ENCODE results near the gene ARHGAP10.

The ARHGAP10 gene

DNA sequence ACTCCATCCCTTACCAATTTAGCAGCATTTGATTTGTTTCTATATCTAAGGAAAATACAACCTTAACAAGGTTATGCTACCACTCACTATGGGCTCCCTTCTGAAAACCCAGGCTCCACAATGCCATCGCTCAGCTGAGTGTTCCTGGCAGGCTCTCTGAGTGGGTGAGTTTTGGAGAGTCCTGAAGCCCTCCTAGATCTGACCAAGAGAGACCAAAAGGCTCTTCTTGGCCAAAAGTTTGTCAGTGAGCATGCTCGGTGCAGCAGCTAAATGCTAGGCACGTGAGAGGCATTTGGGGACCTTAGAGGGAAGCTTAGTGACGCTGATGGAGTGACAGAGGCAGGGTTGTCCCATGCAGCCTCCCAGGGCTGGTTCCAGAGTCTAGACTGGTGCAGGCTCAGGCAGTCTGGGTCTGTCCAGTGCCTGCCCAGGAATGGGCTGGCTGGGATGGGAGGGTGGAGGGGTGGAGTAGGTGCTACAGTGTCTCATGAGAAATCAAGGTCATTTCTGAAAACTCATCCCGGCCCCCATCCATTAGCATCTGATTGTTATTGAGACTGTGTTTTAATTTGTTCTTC lies 363.5 kb downstream of the ARHGAP10 start:
- H3K4me3 ChIP-seq (ENCODE audit: low read depth, low read length) = no peak overlapping the region
- no peak for TF ChIP-seq CTCF (IDR thresholded peaks at IDR 0.05; ENCODE audit: low read depth, low read length)

DNA sequence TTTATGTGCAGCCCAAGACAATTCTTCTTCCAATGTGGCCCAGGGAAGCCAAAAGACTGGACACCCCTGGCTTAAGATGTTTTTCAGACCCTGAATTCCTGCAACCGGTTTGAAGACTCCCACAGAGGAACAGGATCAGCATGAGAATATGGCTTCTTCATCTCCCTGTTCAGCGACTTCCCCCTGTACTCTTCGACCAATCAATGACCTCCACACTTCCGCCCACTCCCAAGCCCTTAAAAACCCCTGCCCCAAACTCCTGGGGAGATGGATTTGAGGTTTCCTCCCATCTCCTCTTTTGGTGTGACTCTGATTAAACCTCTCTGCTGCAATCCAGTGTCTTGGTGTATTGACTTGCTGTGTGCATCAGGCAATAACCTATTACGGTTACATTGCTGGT lies 365.9 kb downstream of the ARHGAP10 start:
- H3K4me3 ChIP-seq (ENCODE audit: low read depth, low read length) = no peak overlapping the region
- no peak for TF ChIP-seq CTCF (IDR thresholded peaks at IDR 0.05; ENCODE audit: low read depth, low read length)

DNA sequence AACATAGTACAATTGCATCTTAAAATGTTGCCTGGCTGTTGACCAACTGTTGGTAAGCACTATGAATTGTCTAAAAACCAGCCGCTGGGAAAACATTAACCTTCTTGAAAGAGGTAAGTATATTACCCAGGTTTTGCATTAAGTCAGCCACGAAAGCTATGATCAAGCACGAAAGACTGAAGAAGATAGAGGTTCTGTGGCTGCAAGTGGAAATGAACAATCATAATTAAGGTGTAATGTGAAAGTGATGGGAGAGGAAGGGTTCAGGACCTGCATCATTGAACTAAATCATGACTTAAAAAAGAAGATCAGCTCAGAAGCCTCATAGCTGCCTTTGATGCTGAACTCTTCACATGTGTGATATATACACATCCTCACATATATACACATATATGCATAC lies 369.3 kb downstream of the ARHGAP10 start:
- no peak for TF ChIP-seq CTCF (IDR thresholded peaks at IDR 0.05; ENCODE audit: low read depth, low read length)
- H3K4me3 ChIP-seq (ENCODE audit: low read depth, low read length) = no peak overlapping the region

DNA sequence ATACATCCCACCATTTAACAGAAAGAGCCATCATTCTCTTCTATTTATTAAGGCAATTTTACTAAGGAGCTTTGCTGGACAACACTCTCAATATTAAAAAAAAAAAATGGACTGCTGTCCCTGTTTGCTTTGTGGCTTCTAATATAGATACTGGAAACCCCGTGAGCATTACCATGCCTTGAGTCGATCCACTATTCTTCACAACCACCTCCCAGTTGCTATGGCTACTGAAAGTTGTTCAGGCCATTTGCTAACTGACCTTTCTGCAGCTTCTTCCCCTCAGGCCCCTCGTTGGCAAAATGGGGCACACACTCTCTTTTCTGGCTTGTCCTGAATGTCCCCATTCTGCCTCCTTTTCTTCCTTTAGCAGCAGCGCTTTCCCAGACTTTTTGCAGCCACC lies 369.9 kb downstream of the ARHGAP10 start:
- H3K4me3 ChIP-seq (ENCODE audit: low read depth, low read length) = no peak overlapping the region
- no peak for TF ChIP-seq CTCF (IDR thresholded peaks at IDR 0.05; ENCODE audit: low read depth, low read length)

DNA sequence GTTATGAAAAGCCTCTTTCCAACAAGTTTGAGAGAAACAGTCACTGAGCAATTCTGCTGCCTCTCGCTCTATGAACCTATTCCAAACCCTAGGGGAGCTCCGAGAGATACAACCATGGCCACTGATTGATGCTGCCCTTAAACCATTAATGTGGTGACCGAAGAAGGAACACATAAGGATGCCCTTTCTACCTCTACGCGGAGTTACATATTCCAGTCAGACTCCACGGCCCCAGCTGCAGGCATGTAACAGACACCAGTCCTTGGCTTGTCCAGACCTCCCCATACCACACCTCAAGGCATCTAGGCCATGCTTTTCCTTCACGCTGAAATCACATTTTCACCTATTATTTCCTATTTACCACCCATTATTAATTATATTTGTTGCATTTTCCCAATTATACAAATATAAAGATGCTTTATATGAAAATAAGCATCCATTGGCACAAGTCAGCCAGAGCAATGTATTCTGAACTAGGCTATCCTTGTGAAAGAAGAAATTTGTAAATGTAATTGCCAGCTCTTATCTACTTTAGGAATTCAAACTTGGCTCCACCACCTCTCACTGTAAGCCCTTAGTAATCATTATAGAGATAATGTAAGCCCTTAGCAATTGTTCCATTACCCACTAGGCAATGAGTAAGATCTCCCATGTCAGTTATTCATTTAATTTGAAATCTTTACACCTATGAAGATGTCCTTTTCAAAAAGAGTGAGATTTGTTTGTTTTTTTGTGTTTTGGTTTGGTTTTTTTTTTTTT lies 371.9 kb downstream of the ARHGAP10 start:
- TF ChIP-seq CTCF (IDR thresholded peaks at IDR 0.05; ENCODE audit: low read depth, low read length) = no peak

DNA sequence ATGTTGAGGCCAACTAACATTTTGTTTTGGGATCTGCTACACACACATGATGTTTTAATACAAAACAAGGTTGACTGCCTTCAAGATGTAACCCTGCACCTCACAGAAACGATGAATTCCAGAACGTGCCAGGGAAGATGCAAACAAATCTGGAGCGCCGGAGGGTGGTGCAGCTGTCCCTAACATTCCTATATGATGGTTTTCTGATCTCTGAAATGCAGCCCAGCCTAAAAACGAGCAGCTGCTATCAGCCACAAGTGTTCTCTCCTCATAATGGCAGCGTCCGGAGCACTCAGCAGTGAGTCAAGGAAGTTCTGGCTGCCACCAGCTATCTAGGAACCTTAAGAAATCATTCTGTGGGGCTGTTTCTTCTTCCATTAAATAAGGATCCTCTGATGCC lies 376.9 kb downstream of the ARHGAP10 start:
- H3K4me3 ChIP-seq (ENCODE audit: low read depth, low read length) = no peak overlapping the region
- TF ChIP-seq CTCF (IDR thresholded peaks at IDR 0.05; ENCODE audit: low read depth, low read length) = no peak

More for the DNA sequence above, 371.9 kb downstream of the ARHGAP10 start:
- no peak overlapping the region for H3K4me3 ChIP-seq (ENCODE audit: low read depth, low read length)

GRCh38 chr4:148109216-148109615 lies 377.3 kb downstream of the ARHGAP10 start:
- H3K4me3 ChIP-seq (ENCODE audit: low read depth, low read length) = no peak overlapping the region
- TF ChIP-seq CTCF (IDR thresholded peaks at IDR 0.05; ENCODE audit: low read depth, low read length) = no peak
